ENCODE measurements around the gene ANKRD37.

The ANKRD37 gene

GRCh38 chr4:185395238-185395955 lies 1.2 kb upstream of the ANKRD37 start, which contains the start of gene LRP2BP:
Gene LRP2BP, minus strand, starts transcription at chr4:185395924. Its CDS starts 17,738 bp downstream, at chr4:185378186.
- no peak for DNase-seq
- TF ChIP-seq CTCF (IDR thresholded peaks at IDR 0.05; ENCODE audit: low read depth, low read length, missing control alignments): no peak
- in situ Hi-C loops (cut with HindIII; ENCODE audit: low pct_ligation_motif_present, low sequenced_read_pairs): no loop called here
- Histone ChIP-seq H3K36me3 (replicated peaks) (no peaks in the 10 kb centered on the region), H3K27me3 (replicated peaks) (no peaks in the 10 kb centered on the region), H3K4me3 (ENCODE audit: low read depth, low read length) (peak within 1 kb of the TSS; percentile 70), H3K27ac (peak within 1 kb of the TSS; percentile 93)

GRCh38 chr4:185395956-185396723 lies 501 bp upstream of the ANKRD37 start:
- no peak for TF ChIP-seq CTCF (IDR thresholded peaks at IDR 0.05; ENCODE audit: low read depth, low read length, missing control alignments)
- Histone ChIP-seq H3K36me3 (replicated peaks) (no peaks in the 10 kb centered on the region), H3K27me3 (replicated peaks) (no peaks in the 10 kb centered on the region), H3K27ac (peak overlapping the region; percentile 93), H3K4me3 (ENCODE audit: low read depth, low read length) (peak overlapping the region; percentile 70)
- in situ Hi-C loops (cut with HindIII; ENCODE audit: low pct_ligation_motif_present, low sequenced_read_pairs): no loop called here
- peak; percentile 96 for DNase-seq

GRCh38 chr4:185398618-185399017 lies 2.0 kb downstream of the ANKRD37 start:
- no peak for TF ChIP-seq CTCF (IDR thresholded peaks at IDR 0.05; ENCODE audit: low read depth, low read length, missing control alignments)
- H3K27ac ChIP-seq: no peak overlapping the region
- H3K36me3 ChIP-seq (replicated peaks): no peaks in the 10 kb centered on the region
- H3K27me3 ChIP-seq (replicated peaks): no peaks in the 10 kb centered on the region
- in situ Hi-C loops (cut with HindIII; ENCODE audit: low pct_ligation_motif_present, low sequenced_read_pairs): no loop called here
- H3K4me3 ChIP-seq (ENCODE audit: low read depth, low read length): no peak overlapping the region
- DNase-seq: no peak

GRCh38 chr4:185399466-185399865 lies 2.8 kb downstream of the ANKRD37 start:
- no peak for TF ChIP-seq CTCF (IDR thresholded peaks at IDR 0.05; ENCODE audit: low read depth, low read length, missing control alignments)
- in situ Hi-C loops (cut with HindIII; ENCODE audit: low pct_ligation_motif_present, low sequenced_read_pairs): no loop called here
- no peaks in the 10 kb centered on the region for H3K27me3 ChIP-seq (replicated peaks)
- no peaks in the 10 kb centered on the region for H3K36me3 ChIP-seq (replicated peaks)
- no peak overlapping the region for H3K4me3 ChIP-seq (ENCODE audit: low read depth, low read length)
- no peak overlapping the region for H3K27ac ChIP-seq
- no peak for DNase-seq

GRCh38 chr4:185404031-185404430 lies 7.4 kb downstream of the ANKRD37 start:
- Histone ChIP-seq H3K27ac (no peak overlapping the region), H3K27me3 (replicated peaks) (no peaks in the 10 kb centered on the region), H3K4me3 (ENCODE audit: low read depth, low read length) (no peak overlapping the region), H3K36me3 (replicated peaks) (peaks cover 5% of the 10 kb centered on the region)
- in situ Hi-C loops (cut with HindIII; ENCODE audit: low pct_ligation_motif_present, low sequenced_read_pairs): no loop called here
- no peak for DNase-seq
- TF ChIP-seq CTCF (IDR thresholded peaks at IDR 0.05; ENCODE audit: low read depth, low read length, missing control alignments): no peak
